Natural killer cell (primary cell): ENCODE measurements around the gene PLEKHJ1. TPM values are rescaled to one million over a fixed set of nuclear protein-coding genes. Genes with fewer than 3 reads are reported as not detected.

Experiments used
- ATAC-seq, 3 donors: fragments of 150-1000 bp in 2 of 3; fragments of 200-7000 bp in 1 of 3; cut with Tn5 transposase; 1 replicate in 1 of 3; 2 replicates in 2 of 3; pipeline ENCODE4 v1.10.0; 2021; ENCODE audit warnings: mild to moderate bottlenecking in 2 of 3, moderate library complexity in 2 of 3
- DNase-seq, 2 donors: peaks; one replicate each; pipeline versions ENCODE4 v3.0.0 to v3.0.0-alpha.2; 2013 to 2021; ENCODE audit warnings: mixed read lengths in 1 of 2
- H3K27ac ChIP-seq: one replicate; pipeline ENCODE4 v1.5.1; 2013; ENCODE audit warnings: mild to moderate bottlenecking, low read length
- H3K27me3 ChIP-seq: one replicate; pipeline ENCODE4 v1.6.1; 2013; ENCODE audit warnings: low read length; ENCODE audit not compliant: control insufficient read depth, insufficient read depth
- H3K36me3 ChIP-seq: one replicate; pipeline ENCODE4 v1.6.1; 2013; ENCODE audit warnings: low read length; ENCODE audit not compliant: control insufficient read depth, insufficient read depth
- H3K4me1 ChIP-seq: one replicate; pipeline ENCODE4 v1.6.1; 2013; ENCODE audit warnings: low read length; ENCODE audit not compliant: control insufficient read depth, insufficient read depth
- H3K4me3 ChIP-seq: one replicate; pipeline ENCODE4 v1.5.1; 2013; ENCODE audit warnings: low read length
- H3K9me3 ChIP-seq: one replicate; pipeline ENCODE4 v1.6.1; 2013; ENCODE audit warnings: low read length; ENCODE audit not compliant: control insufficient read depth, insufficient read depth
- H3K27ac Mint-ChIP-seq, 2 donors: one replicate each; pipeline ENCODE4 v1.8.0; 2022; ENCODE audit warnings: mild to moderate bottlenecking in 2 of 2, mixed read lengths in 2 of 2, moderate library complexity in 1 of 2
- H3K27me3 Mint-ChIP-seq, 2 donors: one replicate each; pipeline ENCODE4 v1.8.0; 2022; ENCODE audit warnings: low read depth in 2 of 2, mixed read lengths in 2 of 2
- H3K36me3 Mint-ChIP-seq: one replicate; pipeline ENCODE4 v1.8.0; 2022; ENCODE audit warnings: mixed read lengths
- H3K4me1 Mint-ChIP-seq, 2 donors: one replicate each; pipeline ENCODE4 v1.8.0; 2022; ENCODE audit warnings: mixed read lengths in 2 of 2
- H3K4me3 Mint-ChIP-seq: one replicate; pipeline ENCODE4 v1.8.0; 2022; ENCODE audit warnings: mild to moderate bottlenecking, moderate library complexity, mixed read lengths
- H3K9me3 Mint-ChIP-seq, 2 donors: one replicate each; pipeline ENCODE4 v1.8.0; 2022; ENCODE audit warnings: mixed read lengths in 2 of 2
- CTCF ChIP-seq: fragments of 200-600 bp; IDR thresholded peaks from one replicate; pipeline ENCODE4 v1.8.0; 2022; ENCODE audit warnings: antibody characterized with exemption
- WGBS: methylation state at CpG from one replicate; pipeline ENCODE4 v1.1.7; 2013; ENCODE audit warnings: missing lambda C conversion rate; ENCODE audit not compliant: insufficient coverage; 5-methylcytosine and 5-hydroxymethylcytosine counted together
- intact Hi-C: fragments of 100-400 bp; cut with micrococcal nuclease; formaldehyde crosslinking; loops from one replicate; pipeline ENCODE4 v1.14.2; 2022
- total RNA-seq, 4 donors: library from RNA; stranded (reverse); fragments of 120-200 nt in 1 of 4; gene quantifications; one replicate each; pipeline versions ENCODE4 v1.2.3 to v1.2.4, GENCODE V29; 2013 to 2022

Gene PLEKHJ1
- total RNA-seq, 3 donors from 2014 or later (not counting 1 experiment from before 2014, with no cell fraction given): 36.7 to 45.8 (median 44.7) TPM

- H3K4me1 Mint-ChIP-seq: peaks cover 0 to 17% of the 10 kb centered on the region in 2 donors
- ATAC-seq (no peak), DNase-seq (no peak)
- H3K27ac Mint-ChIP-seq: no peak overlapping the region
- intact Hi-C loops: no loop called here
- H3K9me3 ChIP-seq: no peaks in the 10 kb centered on the region
- peaks cover 0 to 18% of the 10 kb centered on the region in 2 donors for H3K27me3 Mint-ChIP-seq
- H3K36me3 ChIP-seq: peaks cover 22% of the 10 kb centered on the region
- no peak overlapping the region for H3K4me3 Mint-ChIP-seq
- no peak overlapping the region for H3K4me3 ChIP-seq
- H3K36me3 Mint-ChIP-seq: no peaks in the 10 kb centered on the region
- TF ChIP-seq CTCF: no peak
- WGBS: 18% methylated on average over 40 of the region's 40 CpGs
- H3K27ac ChIP-seq: no peak overlapping the region
- peaks cover 31% of the 10 kb centered on the region for H3K4me1 ChIP-seq
- peaks cover 31% of the 10 kb centered on the region for H3K27me3 ChIP-seq
- no peaks in the 10 kb centered on the region for H3K9me3 Mint-ChIP-seq
Observed at GRCh38 chr19:2250766-2251105, 14.6 kb upstream of the PLEKHJ1 start.

- H3K4me3 Mint-ChIP-seq: no peak overlapping the region
- H3K27ac Mint-ChIP-seq: no peak overlapping the region
- ATAC-seq (no peak), DNase-seq (no peak)
- intact Hi-C loops: no loop called here
- peaks cover 0 to 17% of the 10 kb centered on the region in 2 donors for H3K4me1 Mint-ChIP-seq
- Histone ChIP-seq H3K4me3 (no peak overlapping the region), H3K9me3 (no peaks in the 10 kb centered on the region), H3K36me3 (peaks cover 28% of the 10 kb centered on the region), H3K4me1 (peaks cover 31% of the 10 kb centered on the region), H3K27ac (no peak overlapping the region), H3K27me3 (peaks cover 31% of the 10 kb centered on the region)
- no peak for TF ChIP-seq CTCF
- no peaks in the 10 kb centered on the region for H3K9me3 Mint-ChIP-seq
- H3K27me3 Mint-ChIP-seq: peaks cover 0 to 18% of the 10 kb centered on the region in 2 donors
- WGBS: 41% methylated on average over 43 of the region's 43 CpGs
- H3K36me3 Mint-ChIP-seq: no peaks in the 10 kb centered on the region
Observed at GRCh38 chr19:2249880-2250765, 14.0 kb upstream of the PLEKHJ1 start.

- 87% methylated on average over 27 of the region's 27 CpGs for WGBS
- Mint-ChIP-seq H3K9me3 (no peaks in the 10 kb centered on the region), H3K36me3 (no peaks in the 10 kb centered on the region), H3K27me3 (peaks cover 0 to 16% of the 10 kb centered on the region in 2 donors), H3K27ac (no peak within 1 kb of the TSS), H3K4me1 (peaks cover 0 to 17% of the 10 kb centered on the region in 2 donors), H3K4me3 (no peak within 1 kb of the TSS)
- ATAC-seq (no peak), DNase-seq (no peak)
- Histone ChIP-seq H3K4me1 (peaks cover 31% of the 10 kb centered on the region), H3K9me3 (no peaks in the 10 kb centered on the region), H3K36me3 (peaks cover 37% of the 10 kb centered on the region), H3K4me3 (no peak within 1 kb of the TSS), H3K27me3 (peaks cover 31% of the 10 kb centered on the region), H3K27ac (no peak within 1 kb of the TSS)
- TF ChIP-seq CTCF: no peak
- intact Hi-C loops: no loop called here
Observed at GRCh38 chr19:2249010-2249866, 13.1 kb upstream of the PLEKHJ1 start, which contains the start of gene AMH. Gene AMH (plus strand): TSS chr19:2249323. CDS start chr19:2249333, 10 bp downstream.
